ENCODE data around the gene VPS13D. TPM values are rescaled to one million over a fixed set of nuclear protein-coding genes. Genes with fewer than 3 reads are reported as not detected.

The VPS13D gene
- total and polyA plus RNA-seq, 10 of the 15 experiments (the other 5 are each of a cell fraction or from before 2014, with no cell fraction given) = 1.4 to 16.9 (median 8.5) TPM

DNA sequence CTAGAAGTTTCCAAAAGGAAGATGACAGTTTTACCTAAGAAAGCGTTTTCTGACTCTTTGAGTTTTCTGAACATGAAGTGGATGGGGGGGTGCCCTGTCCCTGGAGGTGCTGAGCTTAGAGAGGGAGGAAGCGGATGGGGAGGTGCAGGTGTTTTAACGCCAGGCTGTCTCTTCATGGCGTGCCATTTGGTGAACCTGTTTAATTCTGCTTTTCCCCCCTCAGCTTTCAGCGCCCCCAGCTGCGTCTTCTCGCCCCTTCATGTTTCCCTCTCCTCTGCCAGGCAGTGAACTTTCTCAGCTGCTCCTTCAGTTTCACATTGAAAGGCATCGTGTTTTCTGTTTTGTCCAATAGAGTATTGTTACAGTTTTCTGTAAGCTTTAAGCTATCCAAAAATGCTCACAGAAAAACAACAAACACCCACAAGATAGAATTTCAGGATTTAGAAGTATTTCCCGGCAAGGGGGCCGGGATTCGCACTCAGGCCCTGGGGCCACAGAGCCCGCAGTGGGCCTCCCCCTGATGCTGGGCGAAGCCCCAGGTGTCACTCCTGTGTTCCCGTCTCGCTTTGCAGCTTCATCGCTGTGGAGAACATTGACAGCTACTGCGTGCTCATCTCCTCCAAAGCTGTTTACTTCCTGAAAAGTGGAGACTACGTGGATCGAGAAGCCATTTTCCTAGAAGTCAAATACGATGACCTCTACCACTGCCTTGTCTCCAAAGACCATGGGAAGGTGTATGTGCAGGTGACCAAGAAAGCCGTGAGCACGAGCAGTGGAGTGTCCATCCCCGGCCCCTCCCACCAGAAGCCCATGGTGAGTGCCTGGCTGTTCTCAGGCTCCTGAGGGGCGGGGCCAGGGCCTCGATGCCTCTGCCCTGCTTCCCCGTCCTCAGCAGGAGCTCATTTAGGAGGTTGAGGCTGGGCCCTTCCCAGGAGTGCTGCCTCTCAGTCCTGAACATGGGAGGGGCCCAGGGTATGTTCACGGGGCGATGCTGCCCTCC is 276.8 kb downstream of the VPS13D start:
- Histone ChIP-seq H3K79me2 (ENCODE audit: control insufficient read depth, insufficient read depth, low read length) (no peaks in the 10 kb centered on the region), H3K4me2 (ENCODE audit: control insufficient read depth, insufficient read depth) (no peak overlapping the region), H4K20me1 (ENCODE audit: control insufficient read depth, insufficient read depth) (no peaks in the 10 kb centered on the region), H2AFZ (ENCODE audit: control insufficient read depth, low read depth, low read length) (no peak overlapping the region), H3K27me3 (replicated peaks in 1 of 2; ENCODE audit: control insufficient read depth in 2 of 2, insufficient read depth in 2 of 2, low read length in 1 of 2) (no peaks in the 10 kb centered on the region), H3K36me3 (ENCODE audit: control insufficient read depth in 2 of 2, insufficient read depth in 2 of 2, low read length in 1 of 2) (peaks cover 0 to 3% of the 10 kb centered on the region in 2 experiments; a peak in 3 of 4 replicates), H3K27ac (ENCODE audit: control insufficient read depth, insufficient read depth) (no peak overlapping the region), H3K4me1 (ENCODE audit: control insufficient read depth, insufficient read depth, low read length) (no peaks in the 10 kb centered on the region), H3K9me3 (replicated peaks; ENCODE audit: control insufficient read depth, insufficient read depth, low read length) (no peaks in the 10 kb centered on the region), H3K9ac (ENCODE audit: control insufficient read depth, insufficient read depth, low read length) (no peak overlapping the region), H3K4me3 (no peak overlapping the region)
- POLR2A ChIA-PET = no interaction called here
- TF ChIP-seq HDGF (IDR thresholded peaks at IDR 0.05) (no peak), SMAD5 (IDR thresholded peaks at IDR 0.05; ENCODE audit: low read depth) (no peak), CBX3 (IDR thresholded peaks at IDR 0.05; ENCODE audit: borderline replicate concordance, low read depth) (no peak), BRCA1 (IDR thresholded peaks at IDR 0.05; ENCODE audit: low read depth, low read length) (no peak), POU2F2 (IDR thresholded peaks at IDR 0.05; ENCODE audit: borderline replicate concordance, low read depth, low read length) (no peak), RELA (IDR thresholded peaks at IDR 0.05; ENCODE audit: borderline replicate concordance, partially characterized antibody) (no peak), TARDBP (IDR thresholded peaks at IDR 0.05; ENCODE audit: borderline replicate concordance) (no peak), ETV6 (conservative IDR thresholded peaks at IDR 0.05 in 1 of 2, IDR thresholded peaks at IDR 0.05 in 1 of 2; ENCODE audit: borderline replicate concordance in 1 of 2, low read depth in 1 of 2) (no peak), RFX5 (IDR thresholded peaks at IDR 0.05; ENCODE audit: low read depth, low read length) (no peak), ZNF24 (IDR thresholded peaks at IDR 0.05) (no peak), RB1 (IDR thresholded peaks at IDR 0.05; ENCODE audit: borderline replicate concordance) (no peak), HCFC1 (IDR thresholded peaks at IDR 0.05; ENCODE audit: low read length) (no peak), KDM1A (IDR thresholded peaks at IDR 0.05; ENCODE audit: borderline replicate concordance) (no peak), KLF5 (IDR thresholded peaks at IDR 0.05; ENCODE audit: partially characterized antibody) (no peak), ZNF622 (IDR thresholded peaks at IDR 0.05) (no peak), ATF7 (IDR thresholded peaks at IDR 0.05; ENCODE audit: low read depth) (no peak), FOXM1 (IDR thresholded peaks at IDR 0.05; ENCODE audit: low read depth, low read length) (no peak), ZNF217 (IDR thresholded peaks at IDR 0.05) (no peak), STAT3 (IDR thresholded peaks at IDR 0.05; ENCODE audit: low read depth, low read length) (no peak), EP300 (IDR thresholded peaks at IDR 0.05; ENCODE audit: borderline replicate concordance in 1 of 2, control insufficient read depth in 1 of 2, low read depth in 2 of 2, low read length in 2 of 2) (no peak)
- DNase-seq (ENCODE audit: low read depth, low spot score) (no peak), FAIRE-seq (no peak), ATAC-seq (no peak)
- intact Hi-C loops (cut with micrococcal nuclease; ENCODE audit: unreplicated experiment) = no loop called here
- 93% methylated on average over 28 of the region's 28 CpGs for WGBS (ENCODE audit: insufficient coverage, insufficient replicate concordance, low lambda C conversion rate, missing lambda C conversion rate)
- in situ Hi-C loops (cut with MboI) = no loop called here
- CTCF ChIA-PET = no interaction called here
- SMC1A ChIA-PET (ENCODE audit: uncharacterized antibody, unreplicated experiment) = no interaction called here
- no TSS peak for BruUV-seq (replicated peaks)
- RAD21 ChIA-PET (ENCODE audit: unreplicated experiment) = interaction anchor here (0.5 to 1.2 kb wide), 2 partner anchors 73 to 306 kb away, joined by 3 read pairs; no protein-coding TSS in a partner anchor
